Activated naive CD8-positive, alpha-beta T cell treated with anti-CD3 and anti-CD28 coated beads for 36 hours (primary cell): ENCODE data around the gene FMO3. TPM values are rescaled to one million over a fixed set of nuclear protein-coding genes. Genes with fewer than 3 reads are reported as not detected.

Source experiments
- DNase-seq: peaks from one replicate; pipeline ENCODE4 v3.0.0; 2021
- H3K27ac Mint-ChIP-seq: one replicate; pipeline ENCODE4 v1.8.0; 2022; ENCODE audit warnings: mild to moderate bottlenecking, moderate library complexity, mixed read lengths
- H3K27me3 Mint-ChIP-seq: one replicate; pipeline ENCODE4 v1.8.0; 2022; ENCODE audit warnings: mild to moderate bottlenecking, mixed read lengths
- H3K36me3 Mint-ChIP-seq: one replicate; pipeline ENCODE4 v1.8.0; 2021; ENCODE audit warnings: mild to moderate bottlenecking, mixed read lengths
- H3K4me1 Mint-ChIP-seq: one replicate; pipeline ENCODE4 v1.8.0; 2021; ENCODE audit warnings: mixed read lengths
- H3K4me3 Mint-ChIP-seq: one replicate; pipeline ENCODE4 v1.8.0; 2022; ENCODE audit warnings: mild to moderate bottlenecking, moderate library complexity, mixed read lengths
- H3K9me3 Mint-ChIP-seq: one replicate; pipeline ENCODE4 v1.8.0; 2022; ENCODE audit warnings: mixed read lengths
- total RNA-seq, 2 experiments: library from RNA; stranded (reverse); gene quantifications; one replicate each; pipeline ENCODE4 v1.2.3, GENCODE V29; 2021

The FMO3 gene
- total RNA-seq, 2 experiments from 2014 or later, result not detected

GRCh38 chr1:171134204-171134923 lies 43.7 kb downstream of the FMO3 start:
- Mint-ChIP-seq H3K4me3 (no peak overlapping the region), H3K4me1 (no peaks in the 10 kb centered on the region), H3K36me3 (no peaks in the 10 kb centered on the region), H3K9me3 (no peaks in the 10 kb centered on the region), H3K27me3 (peaks cover 3% of the 10 kb centered on the region), H3K27ac (no peak overlapping the region)
- DNase-seq, result no peak

GRCh38 chr1:171137580-171137979 lies 46.9 kb downstream of the FMO3 start:
- no peak for DNase-seq
- no peaks in the 10 kb centered on the region for H3K4me1 Mint-ChIP-seq
- H3K9me3 Mint-ChIP-seq, result no peaks in the 10 kb centered on the region
- H3K27me3 Mint-ChIP-seq, result peaks cover 11% of the 10 kb centered on the region
- H3K36me3 Mint-ChIP-seq, result no peaks in the 10 kb centered on the region
- H3K4me3 Mint-ChIP-seq, result no peak overlapping the region
- no peak overlapping the region for H3K27ac Mint-ChIP-seq

GRCh38 chr1:171138980-171139379 lies 48.3 kb downstream of the FMO3 start:
- H3K27ac Mint-ChIP-seq, result no peak overlapping the region
- peaks cover 12% of the 10 kb centered on the region for H3K27me3 Mint-ChIP-seq
- no peaks in the 10 kb centered on the region for H3K36me3 Mint-ChIP-seq
- no peak overlapping the region for H3K4me3 Mint-ChIP-seq
- no peak for DNase-seq
- no peaks in the 10 kb centered on the region for H3K4me1 Mint-ChIP-seq
- no peaks in the 10 kb centered on the region for H3K9me3 Mint-ChIP-seq

GRCh38 chr1:171139890-171140289 lies 49.2 kb downstream of the FMO3 start:
- H3K9me3 Mint-ChIP-seq, result no peaks in the 10 kb centered on the region
- H3K27ac Mint-ChIP-seq, result no peak overlapping the region
- no peaks in the 10 kb centered on the region for H3K4me1 Mint-ChIP-seq
- H3K27me3 Mint-ChIP-seq, result peaks cover 17% of the 10 kb centered on the region
- no peak overlapping the region for H3K4me3 Mint-ChIP-seq
- DNase-seq, result no peak
- H3K36me3 Mint-ChIP-seq, result no peaks in the 10 kb centered on the region

- peaks cover 21% of the 10 kb centered on the region for H3K27me3 Mint-ChIP-seq
- no peaks in the 10 kb centered on the region for H3K4me1 Mint-ChIP-seq
- no peak overlapping the region for H3K27ac Mint-ChIP-seq
- no peak overlapping the region for H3K4me3 Mint-ChIP-seq
- no peaks in the 10 kb centered on the region for H3K9me3 Mint-ChIP-seq
- no peaks in the 10 kb centered on the region for H3K36me3 Mint-ChIP-seq
- DNase-seq, result no peak
These were observed 49.7 kb downstream of the FMO3 start for GRCh38 chr1:171140401-171140800.

- Mint-ChIP-seq H3K27ac (no peak overlapping the region), H3K36me3 (no peaks in the 10 kb centered on the region), H3K4me3 (no peak overlapping the region), H3K4me1 (no peaks in the 10 kb centered on the region), H3K27me3 (peaks cover 21% of the 10 kb centered on the region), H3K9me3 (no peaks in the 10 kb centered on the region)
- no peak for DNase-seq
These were observed 50.4 kb downstream of the FMO3 start for GRCh38 chr1:171140956-171141687.

GRCh38 chr1:171141688-171142415 lies 51.1 kb downstream of the FMO3 start:
- no peaks in the 10 kb centered on the region for H3K36me3 Mint-ChIP-seq
- no peaks in the 10 kb centered on the region for H3K9me3 Mint-ChIP-seq
- H3K4me3 Mint-ChIP-seq, result no peak overlapping the region
- no peak for DNase-seq
- H3K27ac Mint-ChIP-seq, result no peak overlapping the region
- H3K27me3 Mint-ChIP-seq, result peaks cover 21% of the 10 kb centered on the region
- H3K4me1 Mint-ChIP-seq, result no peaks in the 10 kb centered on the region

- H3K4me3 Mint-ChIP-seq, result no peak overlapping the region
These were observed 52.0 kb downstream of the FMO3 start for GRCh38 chr1:171142416-171143385.

GRCh38 chr1:171150156-171150555 lies 59.5 kb downstream of the FMO3 start:
- Mint-ChIP-seq H3K27me3 (peaks cover 8% of the 10 kb centered on the region), H3K9me3 (no peaks in the 10 kb centered on the region), H3K4me3 (no peak overlapping the region), H3K4me1 (no peaks in the 10 kb centered on the region), H3K36me3 (no peaks in the 10 kb centered on the region), H3K27ac (no peak overlapping the region)
- DNase-seq, result no peak

More at GRCh38 chr1:171142416-171143385, 52.0 kb downstream of the FMO3 start:
- Mint-ChIP-seq H3K9me3 (no peaks in the 10 kb centered on the region), H3K4me1 (no peaks in the 10 kb centered on the region), H3K27me3 (peaks cover 21% of the 10 kb centered on the region), H3K27ac (no peak overlapping the region), H3K36me3 (no peaks in the 10 kb centered on the region)
- no peak for DNase-seq

- no peak overlapping the region for H3K4me3 Mint-ChIP-seq
- no peaks in the 10 kb centered on the region for H3K9me3 Mint-ChIP-seq
- DNase-seq, result no peak
- H3K27ac Mint-ChIP-seq, result no peak overlapping the region
- H3K36me3 Mint-ChIP-seq, result no peaks in the 10 kb centered on the region
- peaks cover 14% of the 10 kb centered on the region for H3K27me3 Mint-ChIP-seq
- no peaks in the 10 kb centered on the region for H3K4me1 Mint-ChIP-seq
These were observed 61.8 kb downstream of the FMO3 start for GRCh38 chr1:171152549-171152948.

- no peak for DNase-seq
- no peaks in the 10 kb centered on the region for H3K36me3 Mint-ChIP-seq
- no peak overlapping the region for H3K27ac Mint-ChIP-seq
- peaks cover 14% of the 10 kb centered on the region for H3K27me3 Mint-ChIP-seq
- no peak overlapping the region for H3K4me3 Mint-ChIP-seq
- H3K9me3 Mint-ChIP-seq, result no peaks in the 10 kb centered on the region
- H3K4me1 Mint-ChIP-seq, result no peaks in the 10 kb centered on the region
These were observed 64.8 kb downstream of the FMO3 start for GRCh38 chr1:171155484-171155883.

GRCh38 chr1:171158096-171158495 lies 67.4 kb downstream of the FMO3 start:
- H3K27ac Mint-ChIP-seq, result no peak overlapping the region
- no peak overlapping the region for H3K4me3 Mint-ChIP-seq
- no peaks in the 10 kb centered on the region for H3K4me1 Mint-ChIP-seq
- H3K36me3 Mint-ChIP-seq, result no peaks in the 10 kb centered on the region
- DNase-seq, result no peak
- H3K27me3 Mint-ChIP-seq, result peaks cover 7% of the 10 kb centered on the region
- H3K9me3 Mint-ChIP-seq, result no peaks in the 10 kb centered on the region

GRCh38 chr1:171158551-171158950 lies 67.8 kb downstream of the FMO3 start:
- Mint-ChIP-seq H3K36me3 (no peaks in the 10 kb centered on the region), H3K27me3 (peaks cover 7% of the 10 kb centered on the region), H3K27ac (no peak overlapping the region), H3K4me3 (no peak overlapping the region), H3K4me1 (no peaks in the 10 kb centered on the region), H3K9me3 (no peaks in the 10 kb centered on the region)
- DNase-seq, result no peak

GRCh38 chr1:171159148-171159547 lies 68.4 kb downstream of the FMO3 start:
- no peaks in the 10 kb centered on the region for H3K9me3 Mint-ChIP-seq
- H3K4me1 Mint-ChIP-seq, result no peaks in the 10 kb centered on the region
- no peak overlapping the region for H3K4me3 Mint-ChIP-seq
- DNase-seq, result no peak
- H3K27ac Mint-ChIP-seq, result no peak overlapping the region
- H3K36me3 Mint-ChIP-seq, result no peaks in the 10 kb centered on the region
- H3K27me3 Mint-ChIP-seq, result peaks cover 7% of the 10 kb centered on the region
